Muscle of leg (tissue), 11 donors: ENCODE measurements around the gene UGT3A2. TPM values are rescaled to one million over a fixed set of nuclear protein-coding genes. Genes with fewer than 3 reads are reported as not detected.
A peak's percentile ranks its signal among the peaks of the same experiment; 100 is the strongest.

Source experiments
- DNase-seq: peaks from one replicate; pipeline ENCODE4 v3.0.0; 2013
- H3K27ac ChIP-seq: one replicate; pipeline ENCODE4 v1.5.1; 2013; ENCODE audit warnings: mild to moderate bottlenecking, low read length, control low read depth
- H3K27me3 ChIP-seq: one replicate; pipeline ENCODE4 v1.6.1; 2013; ENCODE audit warnings: low read length; ENCODE audit not compliant: control insufficient read depth, insufficient read depth
- H3K36me3 ChIP-seq: one replicate; pipeline ENCODE4 v1.6.1; 2013; ENCODE audit warnings: low read length; ENCODE audit not compliant: control insufficient read depth, insufficient read depth
- H3K4me1 ChIP-seq: one replicate; pipeline ENCODE4 v1.6.1; 2013; ENCODE audit warnings: low read length; ENCODE audit not compliant: control insufficient read depth, insufficient read depth
- H3K4me3 ChIP-seq: one replicate; pipeline ENCODE4 v1.5.1; 2013; ENCODE audit warnings: low read length, control low read depth
- H3K9me3 ChIP-seq: replicated peaks from 2 replicates; pipeline ENCODE4 v1.6.1; 2013; ENCODE audit warnings: low read depth, low read length; ENCODE audit not compliant: control insufficient read depth
- WGBS: methylation state at CpG from one replicate; pipeline ENCODE4 v1.1.5; 2013; ENCODE audit warnings: missing lambda C conversion rate; ENCODE audit not compliant: insufficient coverage; 5-methylcytosine and 5-hydroxymethylcytosine counted together
- polyA plus RNA-seq, 8 donors: library from polyadenylated mRNA; unstranded; fragments of 120-200 nt; gene quantifications; one replicate each; pipeline versions ENCODE4 v1.2.1 to v1.2.3, GENCODE V29; 2013; ENCODE audit warnings: inconsistent platforms in 1 of 8, low replicate concordance in 1 of 8; ENCODE audit not compliant: insufficient read length in 8 of 8, insufficient read depth in 1 of 8
- total RNA-seq: library from RNA; stranded (reverse); fragments of 120-200 nt; gene quantifications from one replicate; pipeline ENCODE4 v1.2.4, GENCODE V29; 2013

UGT3A2 gene
- total and polyA plus RNA-seq, 9 donors, result 0.33 to 0.69 (median 0.50) TPM

DNA sequence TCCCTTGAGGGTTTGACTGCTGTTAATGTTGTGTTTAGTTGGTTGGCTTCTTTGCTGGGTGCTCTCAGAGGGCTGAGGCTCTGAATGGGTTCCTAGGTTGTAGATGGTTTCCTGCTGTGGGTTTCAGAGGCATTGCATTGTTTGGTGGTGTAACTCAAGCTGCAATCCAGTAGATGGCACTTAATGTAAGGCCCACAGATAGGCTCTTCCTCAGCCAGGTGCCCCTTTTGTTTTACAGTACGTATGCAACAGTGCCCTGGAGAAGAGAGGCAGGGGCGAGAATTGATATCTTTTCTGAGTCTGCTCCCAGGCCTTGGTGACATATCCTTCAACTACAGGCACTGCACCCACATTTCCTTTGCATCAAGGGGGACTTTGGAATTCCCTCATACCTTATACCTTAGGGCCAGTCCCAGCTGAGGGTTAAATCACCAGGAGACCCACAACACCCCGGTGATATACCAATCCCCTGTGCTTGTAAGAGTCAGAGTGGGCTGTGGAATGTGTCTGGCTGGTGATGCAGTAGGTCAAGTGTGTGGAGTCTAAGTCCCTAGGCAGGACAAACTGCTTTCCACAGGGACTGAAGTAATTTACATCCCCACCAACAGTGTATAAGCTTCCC lies 7.0 kb upstream of the UGT3A2 start:
- Histone ChIP-seq H3K27ac (no peak overlapping the region), H3K27me3 (no peaks in the 10 kb centered on the region), H3K9me3 (no peaks in the 10 kb centered on the region), H3K4me3 (no peak overlapping the region), H3K4me1 (no peaks in the 10 kb centered on the region), H3K36me3 (no peaks in the 10 kb centered on the region)
- no CpG with 5 or more reads among the region's 3 CpGs for WGBS
- DNase-seq, result no peak

DNA sequence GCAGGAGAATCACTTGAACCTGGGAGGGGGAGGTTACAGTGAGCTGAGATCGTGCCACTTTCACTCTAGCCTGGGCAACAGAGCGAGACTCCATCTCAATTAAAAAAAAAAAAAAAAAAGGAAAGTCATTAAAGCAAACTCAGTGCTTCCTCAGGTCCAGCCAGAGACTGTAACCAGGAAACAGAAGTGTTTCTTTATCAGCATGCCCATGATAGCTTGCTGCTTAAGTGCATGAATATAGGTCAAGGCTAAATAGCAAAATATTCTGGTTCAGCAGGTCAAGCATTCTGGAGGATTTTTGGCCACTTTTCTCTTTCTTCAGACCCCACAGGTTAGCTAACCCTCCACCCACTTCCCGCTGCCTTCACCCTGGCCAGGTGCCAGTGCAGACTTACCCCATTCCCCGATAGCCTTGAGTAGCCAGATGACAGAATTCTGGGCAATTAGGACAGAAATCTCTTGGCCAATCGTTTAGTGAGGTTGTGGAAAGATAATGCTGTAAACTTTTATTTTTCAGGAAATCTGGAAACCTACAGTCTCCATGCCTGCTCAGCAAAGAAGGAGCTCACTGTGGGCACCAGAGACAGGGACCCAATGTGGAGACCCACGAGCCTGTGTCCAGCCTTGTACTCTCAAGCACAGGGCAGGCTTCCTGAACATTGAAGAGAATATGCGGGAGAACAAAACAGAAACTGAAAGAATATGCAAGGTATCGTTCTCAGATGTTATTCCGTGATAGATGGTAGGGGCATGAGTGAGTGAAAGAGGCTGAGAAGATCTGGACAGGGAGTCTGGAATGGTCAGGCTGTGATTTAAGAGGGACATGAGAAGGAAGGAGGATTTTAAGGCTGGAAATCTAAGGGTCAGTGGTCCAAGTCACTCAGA lies 4.2 kb upstream of the UGT3A2 start:
- Histone ChIP-seq H3K4me1 (peaks cover 10% of the 10 kb centered on the region), H3K4me3 (no peak overlapping the region), H3K9me3 (no peaks in the 10 kb centered on the region), H3K27me3 (peaks cover 11% of the 10 kb centered on the region), H3K36me3 (no peaks in the 10 kb centered on the region), H3K27ac (no peak overlapping the region)
- no peak for DNase-seq
- WGBS, result 65% methylated on average over 5 of the region's 9 CpGs

DNA sequence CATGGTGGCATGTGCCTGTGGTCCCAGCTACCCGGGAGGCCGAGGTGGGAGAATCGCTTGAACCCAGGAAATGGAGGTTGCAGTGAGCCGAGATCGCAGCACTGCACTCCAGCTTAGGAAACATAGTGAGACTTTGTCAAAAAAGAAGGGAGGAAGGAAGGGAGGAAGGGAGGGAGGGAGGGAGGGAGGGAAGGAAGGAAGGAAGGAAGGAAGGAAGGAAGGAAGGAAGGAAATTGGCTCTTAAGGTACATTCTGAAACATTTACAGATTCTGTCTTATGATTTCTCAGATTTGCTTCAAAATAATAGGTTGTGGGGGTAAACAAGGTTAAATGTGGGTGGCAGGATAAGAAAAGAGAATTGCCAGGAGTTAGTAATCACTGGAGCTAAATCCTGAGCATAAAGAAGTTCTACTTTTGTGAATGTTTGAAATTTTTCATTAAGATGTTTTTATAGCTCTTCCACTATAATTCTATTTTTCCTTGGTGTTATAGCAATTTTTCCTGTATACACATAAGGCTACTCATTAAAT lies 2.1 kb upstream of the UGT3A2 start:
- Histone ChIP-seq H3K36me3 (no peaks in the 10 kb centered on the region), H3K27ac (no peak overlapping the region), H3K4me1 (peaks cover 10% of the 10 kb centered on the region), H3K9me3 (no peaks in the 10 kb centered on the region), H3K27me3 (peaks cover 11% of the 10 kb centered on the region), H3K4me3 (no peak overlapping the region)
- no peak for DNase-seq
- WGBS, result 93% methylated on average over 5 of the region's 5 CpGs

DNA sequence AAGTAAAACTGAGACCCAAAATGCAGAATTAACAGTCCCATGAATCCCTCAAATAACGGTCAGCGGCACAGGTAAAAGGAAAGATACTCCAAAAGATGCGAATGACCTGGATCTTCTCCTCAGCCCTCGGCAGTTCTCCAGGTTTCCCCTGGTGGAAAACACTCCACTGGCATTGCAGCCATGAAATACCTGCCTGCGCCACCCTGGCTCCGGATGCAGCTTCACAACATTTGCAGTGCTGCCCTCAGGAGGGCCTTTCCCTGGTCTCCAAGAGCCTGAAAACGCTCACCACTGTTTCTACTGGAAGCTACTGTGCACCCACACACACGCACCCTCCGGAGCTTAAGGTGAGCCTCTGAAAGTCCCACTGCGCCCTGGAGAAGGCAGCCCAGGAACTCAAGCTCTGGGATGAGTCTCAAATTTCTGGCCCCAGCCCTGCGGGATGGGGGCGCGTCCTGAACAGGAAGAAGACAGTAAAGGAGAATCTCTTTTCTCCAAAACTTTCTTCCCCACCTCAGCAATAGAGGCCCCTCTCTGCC lies 612 bp downstream of the UGT3A2 start:
- Histone ChIP-seq H3K27ac (no peak overlapping the region), H3K27me3 (peaks cover 11% of the 10 kb centered on the region), H3K4me3 (peak overlapping the region; percentile 23), H3K4me1 (peaks cover 10% of the 10 kb centered on the region), H3K9me3 (no peaks in the 10 kb centered on the region), H3K36me3 (no peaks in the 10 kb centered on the region)
- DNase-seq, result no peak
- 61% methylated on average over 7 of the region's 13 CpGs for whole genome bisulfite sequencing

DNA sequence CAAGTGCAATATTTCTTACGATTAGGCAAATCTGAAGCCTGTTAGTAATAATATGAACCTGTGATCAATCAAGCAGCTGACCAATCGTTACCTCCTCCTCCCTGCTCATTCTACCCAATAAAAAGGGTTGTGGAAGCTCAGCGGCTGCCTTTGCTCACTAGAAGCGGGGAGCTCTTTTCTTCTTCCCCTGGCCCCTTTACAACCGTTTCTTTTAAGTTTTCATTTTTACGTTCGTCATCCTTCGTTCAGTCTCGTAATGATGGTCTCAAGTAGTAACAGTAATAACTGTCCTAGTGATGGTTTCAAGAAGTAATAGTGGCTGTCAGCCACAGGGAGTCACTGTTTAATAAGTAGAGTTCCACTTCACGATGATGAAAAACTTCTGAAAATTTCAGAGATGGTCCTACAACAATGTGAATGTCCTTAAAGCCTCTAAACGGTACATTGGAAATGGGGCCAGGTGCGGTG lies 6.2 kb downstream of the UGT3A2 start:
- no peaks in the 10 kb centered on the region for H3K9me3 ChIP-seq
- no peak overlapping the region for H3K4me3 ChIP-seq
- DNase-seq, result no peak
- H3K36me3 ChIP-seq, result no peaks in the 10 kb centered on the region
- H3K4me1 ChIP-seq, result no peaks in the 10 kb centered on the region
- WGBS, result 61% methylated on average over 7 of the region's 12 CpGs
- no peaks in the 10 kb centered on the region for H3K27me3 ChIP-seq
- no peak overlapping the region for H3K27ac ChIP-seq

DNA sequence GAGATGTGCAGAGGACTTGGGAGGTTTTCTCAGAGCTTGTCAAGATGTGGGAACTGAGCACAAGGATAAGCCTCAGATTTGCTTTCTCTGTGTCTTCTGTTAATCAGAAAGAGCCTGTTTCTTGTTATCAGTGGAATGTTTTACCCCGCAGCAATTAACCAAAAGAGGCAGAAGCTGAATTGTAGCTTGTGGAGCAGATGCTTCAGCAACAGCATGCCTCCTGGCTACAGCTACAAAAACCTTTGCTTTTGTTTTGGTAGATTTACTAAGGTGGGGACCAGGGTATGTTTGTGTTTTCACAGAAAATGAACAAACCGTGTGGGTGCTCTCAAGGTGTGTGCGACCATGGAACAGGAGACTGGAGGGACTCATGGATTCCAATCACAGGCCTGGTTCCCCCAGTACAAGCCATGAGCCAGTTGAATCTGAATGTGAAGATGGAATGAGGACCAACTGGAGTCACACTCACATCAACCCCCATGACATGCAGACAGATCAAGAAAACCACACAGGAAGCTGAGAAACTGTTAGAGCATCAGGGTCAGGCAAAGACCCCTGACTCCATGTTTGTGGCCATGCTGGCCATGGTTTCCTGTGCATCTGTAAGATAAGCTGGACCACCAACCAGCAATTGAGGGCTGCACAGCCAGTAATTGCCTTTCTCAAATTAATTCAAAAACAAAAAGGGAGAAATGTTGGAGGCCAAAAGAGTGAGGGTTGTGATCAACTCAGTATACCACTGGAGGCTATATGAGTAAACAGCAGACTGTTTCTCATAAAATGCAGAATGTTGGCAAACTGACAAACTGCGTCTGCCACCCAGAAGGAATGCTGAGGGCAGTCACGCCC lies 6.9 kb downstream of the UGT3A2 start:
- WGBS, result 67% methylated on average over 3 of the region's 5 CpGs
- H3K36me3 ChIP-seq, result no peaks in the 10 kb centered on the region

DNA sequence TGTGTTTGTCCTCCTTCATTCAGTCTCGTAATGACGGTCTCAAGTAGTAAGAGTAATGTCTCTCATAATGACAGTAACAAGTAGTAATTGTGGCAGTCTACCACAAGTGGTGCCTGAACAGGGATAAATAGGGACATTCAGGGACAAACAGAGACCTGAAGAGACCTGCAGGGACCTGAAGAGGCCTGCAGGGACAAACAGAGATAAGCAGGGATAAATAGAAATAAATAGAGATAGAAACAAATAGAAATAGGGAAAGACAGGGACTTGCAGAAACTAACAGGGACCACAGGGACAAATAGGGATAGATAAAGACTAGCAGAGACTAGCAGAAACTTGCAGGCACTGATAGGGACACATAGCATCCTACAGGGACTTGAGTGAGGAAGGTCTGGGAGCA lies 7.9 kb downstream of the UGT3A2 start:
- H3K4me3 ChIP-seq, result no peak overlapping the region
- H3K4me1 ChIP-seq, result no peaks in the 10 kb centered on the region
- H3K27ac ChIP-seq, result no peak overlapping the region
- DNase-seq, result no peak
- H3K36me3 ChIP-seq, result no peaks in the 10 kb centered on the region
- no peaks in the 10 kb centered on the region for H3K9me3 ChIP-seq
- no peaks in the 10 kb centered on the region for H3K27me3 ChIP-seq
- no CpG with 5 or more reads among the region's 2 CpGs for WGBS

More for the DNA sequence above, 6.9 kb downstream of the UGT3A2 start:
- Histone ChIP-seq H3K27me3 (no peaks in the 10 kb centered on the region), H3K4me3 (no peak overlapping the region), H3K9me3 (no peaks in the 10 kb centered on the region), H3K4me1 (no peaks in the 10 kb centered on the region), H3K27ac (no peak overlapping the region)
- no peak for DNase-seq

DNA sequence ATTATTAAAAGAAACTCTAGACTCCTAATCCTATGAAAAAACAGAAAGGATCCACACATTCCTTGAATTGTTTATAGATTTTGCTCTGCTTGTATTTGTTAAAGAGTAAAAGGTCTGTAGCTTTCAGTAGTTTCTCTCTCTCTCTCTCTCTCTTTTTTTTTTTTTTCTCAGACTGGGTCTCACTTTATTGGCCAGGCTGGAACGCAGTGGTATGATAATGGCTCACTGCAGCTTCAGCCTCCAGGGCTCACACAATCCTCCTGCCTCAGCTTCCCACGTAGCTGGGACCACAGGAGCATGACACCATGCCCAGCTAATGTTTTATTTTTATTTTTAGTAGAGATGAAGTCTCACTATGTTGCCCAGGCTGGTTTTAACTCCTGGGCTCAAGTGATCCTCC lies 9.3 kb downstream of the UGT3A2 start:
- Histone ChIP-seq H3K27ac (no peak overlapping the region), H3K36me3 (no peaks in the 10 kb centered on the region), H3K4me3 (no peak overlapping the region), H3K27me3 (no peaks in the 10 kb centered on the region), H3K9me3 (no peaks in the 10 kb centered on the region), H3K4me1 (no peaks in the 10 kb centered on the region)
- no CpG with 5 or more reads among the region's 2 CpGs for WGBS
- no peak for DNase-seq

DNA sequence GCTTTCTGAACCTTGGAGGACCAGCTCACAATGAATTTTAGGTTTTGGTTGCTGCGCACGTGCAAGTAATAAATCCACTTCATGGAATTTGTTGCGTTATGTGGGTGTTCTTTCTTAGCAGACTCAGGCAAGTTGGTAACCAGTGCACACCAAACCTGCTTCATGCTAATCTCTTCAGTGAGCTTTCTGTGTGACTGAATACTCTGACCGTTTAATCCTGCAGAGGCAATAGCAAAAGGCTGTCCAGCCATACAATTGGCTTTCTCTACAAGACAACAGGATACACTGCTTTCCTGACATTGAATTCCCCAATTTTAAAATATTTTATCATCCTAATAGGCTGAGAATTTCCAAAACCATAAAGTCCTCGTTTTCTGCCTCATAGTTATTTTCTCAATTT lies 10.3 kb downstream of the UGT3A2 start:
- WGBS, result 66% methylated on average over 4 of the region's 5 CpGs
- DNase-seq, result no peak
- H3K4me3 ChIP-seq, result no peak overlapping the region
- no peaks in the 10 kb centered on the region for H3K4me1 ChIP-seq
- no peaks in the 10 kb centered on the region for H3K36me3 ChIP-seq
- H3K27me3 ChIP-seq, result no peaks in the 10 kb centered on the region
- H3K9me3 ChIP-seq, result no peaks in the 10 kb centered on the region
- H3K27ac ChIP-seq, result no peak overlapping the region
